Muscle of leg (tissue), 11 donors: Measurements from ENCODE around the gene ICE2. TPM values are rescaled to one million over a fixed set of nuclear protein-coding genes. Genes with fewer than 3 reads are reported as not detected.
"Not testable (repeated sequence)": the region's sequence is repeated elsewhere in the genome, so short reads cannot be mapped to it uniquely, and the experiment has no call there.

ENCODE experiments used
- DNase-seq: peaks from one replicate; pipeline ENCODE4 v3.0.0; 2013
- H3K27ac ChIP-seq: one replicate; pipeline ENCODE4 v1.5.1; 2013; ENCODE audit warnings: mild to moderate bottlenecking, low read length, control low read depth
- H3K27me3 ChIP-seq: one replicate; pipeline ENCODE4 v1.6.1; 2013; ENCODE audit warnings: low read length; ENCODE audit not compliant: control insufficient read depth, insufficient read depth
- H3K36me3 ChIP-seq: one replicate; pipeline ENCODE4 v1.6.1; 2013; ENCODE audit warnings: low read length; ENCODE audit not compliant: control insufficient read depth, insufficient read depth
- H3K4me1 ChIP-seq: one replicate; pipeline ENCODE4 v1.6.1; 2013; ENCODE audit warnings: low read length; ENCODE audit not compliant: control insufficient read depth, insufficient read depth
- H3K4me3 ChIP-seq: one replicate; pipeline ENCODE4 v1.5.1; 2013; ENCODE audit warnings: low read length, control low read depth
- H3K9me3 ChIP-seq: replicated peaks from 2 replicates; pipeline ENCODE4 v1.6.1; 2013; ENCODE audit warnings: low read depth, low read length; ENCODE audit not compliant: control insufficient read depth
- WGBS: methylation state at CpG from one replicate; pipeline ENCODE4 v1.1.5; 2013; ENCODE audit warnings: missing lambda C conversion rate; ENCODE audit not compliant: insufficient coverage; 5-methylcytosine and 5-hydroxymethylcytosine counted together
- polyA plus RNA-seq, 8 donors: library from polyadenylated mRNA; unstranded; fragments of 120-200 nt; gene quantifications; one replicate each; pipeline versions ENCODE4 v1.2.1 to v1.2.3, GENCODE V29; 2013; ENCODE audit warnings: inconsistent platforms in 1 of 8, low replicate concordance in 1 of 8; ENCODE audit not compliant: insufficient read length in 8 of 8, insufficient read depth in 1 of 8
- total RNA-seq: library from RNA; stranded (reverse); fragments of 120-200 nt; gene quantifications from one replicate; pipeline ENCODE4 v1.2.4, GENCODE V29; 2013

Gene ICE2
- total and polyA plus RNA-seq, 9 donors, result 29.3 to 40.3 (median 30.1) TPM

GRCh38 chr15:60413231-60413824 lies 65.6 kb downstream of the ICE2 start:
- 22% methylated on average over 1 of the region's 9 CpGs for WGBS
- DNase-seq, result peak; percentile 73

GRCh38 chr15:60412807-60413206 lies 66.1 kb downstream of the ICE2 start:
- not testable (repeated sequence) for DNase-seq, H3K9me3 ChIP-seq, H3K4me3 ChIP-seq, H3K36me3 ChIP-seq, H3K27me3 ChIP-seq
- WGBS, result 83% methylated on average over 6 of the region's 21 CpGs
- H3K27ac ChIP-seq, result peak overlapping the region; percentile 78
- peaks cover 17% of the 10 kb centered on the region for H3K4me1 ChIP-seq

More at GRCh38 chr15:60413231-60413824, 65.6 kb downstream of the ICE2 start:
- peak overlapping the region; percentile 78 for H3K27ac ChIP-seq
- no peak overlapping the region for H3K4me3 ChIP-seq
- H3K9me3 ChIP-seq, result no peaks in the 10 kb centered on the region
- no peaks in the 10 kb centered on the region for H3K36me3 ChIP-seq
- no peaks in the 10 kb centered on the region for H3K27me3 ChIP-seq
- peaks cover 15% of the 10 kb centered on the region for H3K4me1 ChIP-seq

DNA sequence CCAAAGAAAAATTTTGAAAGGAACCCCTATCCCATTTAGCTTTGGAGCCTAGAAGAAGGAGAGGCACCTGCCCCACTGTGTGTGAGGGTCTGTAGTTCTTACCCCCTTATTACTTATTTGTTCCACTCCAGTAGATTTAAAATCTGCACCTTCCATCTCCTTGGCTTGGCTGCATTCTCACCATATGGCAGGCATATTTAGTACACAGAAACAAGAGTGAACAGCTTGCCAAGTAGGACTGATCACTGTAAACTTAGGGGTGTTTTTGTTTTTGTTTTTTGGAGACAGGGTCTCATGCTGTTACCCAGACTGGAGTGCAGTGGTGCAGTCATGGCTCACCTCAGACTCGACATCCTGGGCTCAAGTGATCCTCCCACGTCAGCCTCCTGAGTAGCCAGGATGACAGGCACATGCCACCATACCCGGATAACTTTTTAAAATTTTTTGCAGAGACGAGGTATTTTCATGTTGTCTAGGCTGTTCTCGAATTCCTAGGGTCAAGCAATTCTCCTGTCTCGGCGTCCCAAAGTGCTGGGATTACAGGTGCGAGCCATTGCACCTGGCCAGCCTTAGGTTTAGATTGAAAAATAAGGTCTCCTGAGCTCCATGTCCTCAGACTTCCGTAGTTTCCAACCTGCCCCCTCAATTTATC lies 67.0 kb downstream of the ICE2 start:
- Histone ChIP-seq H3K4me3 (no peak overlapping the region), H3K4me1 (peaks cover 18% of the 10 kb centered on the region), H3K27ac (no peak overlapping the region), H3K27me3 (no peaks in the 10 kb centered on the region), H3K36me3 (no peaks in the 10 kb centered on the region), H3K9me3 (no peaks in the 10 kb centered on the region)
- WGBS, result 51% methylated on average over 6 of the region's 9 CpGs
- DNase-seq, result peak; percentile 63

- H3K27ac ChIP-seq, DNase-seq, H3K9me3 ChIP-seq, H3K4me3 ChIP-seq, H3K27me3 ChIP-seq, H3K36me3 ChIP-seq: not testable (repeated sequence)
- peaks cover 22% of the 10 kb centered on the region for H3K4me1 ChIP-seq
- no CpG with 5 or more reads among the region's 9 CpGs for WGBS
Observed at GRCh38 chr15:60410350-60410749, 68.6 kb downstream of the ICE2 start.

DNA sequence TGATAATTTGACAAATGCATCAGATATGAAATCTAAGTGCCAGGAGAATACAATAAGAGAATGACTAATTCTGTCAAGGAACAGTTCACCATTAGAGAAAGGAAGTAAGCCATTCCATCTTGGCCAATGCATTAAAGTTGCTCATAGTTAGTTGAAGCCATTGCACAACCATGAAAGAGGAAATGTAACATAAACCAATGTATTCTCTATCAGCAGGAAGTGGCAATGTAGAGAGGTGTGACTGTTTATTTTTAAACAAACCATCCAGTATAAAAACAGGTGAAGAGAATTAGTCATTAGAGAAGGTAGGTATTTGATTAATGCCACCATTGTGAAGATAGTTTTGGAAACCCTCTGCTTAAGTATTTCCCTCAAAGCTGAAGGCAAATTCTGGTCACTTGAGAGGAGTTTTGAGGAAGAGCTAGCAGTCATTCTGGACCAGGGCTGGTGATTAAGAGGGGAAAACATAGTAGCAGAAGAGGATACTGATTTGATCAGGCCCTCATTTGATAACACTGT lies 70.4 kb downstream of the ICE2 start:
- no peak overlapping the region for H3K27ac ChIP-seq
- no peaks in the 10 kb centered on the region for H3K9me3 ChIP-seq
- peaks cover 18% of the 10 kb centered on the region for H3K4me1 ChIP-seq
- no peaks in the 10 kb centered on the region for H3K27me3 ChIP-seq
- peak; percentile 54 for DNase-seq
- H3K4me3 ChIP-seq, result no peak overlapping the region
- H3K36me3 ChIP-seq, result no peaks in the 10 kb centered on the region

DNA sequence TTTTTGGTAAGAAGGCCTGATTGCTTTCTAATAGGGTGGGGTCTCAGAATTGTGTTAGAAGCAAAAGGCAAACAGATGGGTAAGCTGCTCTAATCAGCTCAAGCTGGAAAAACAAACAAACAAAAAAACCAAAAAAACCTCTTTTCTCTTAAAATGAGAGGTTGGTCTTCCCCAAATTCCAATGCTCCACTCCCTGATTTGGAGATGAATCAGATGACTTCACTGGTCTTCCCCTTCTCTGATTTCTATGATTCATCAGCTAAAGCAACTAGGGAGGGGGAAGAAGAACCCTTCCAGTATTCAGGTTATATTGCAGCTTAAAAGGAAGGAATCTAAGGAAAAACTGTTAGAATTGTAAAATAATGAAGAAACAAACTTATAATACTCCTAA lies 71.5 kb downstream of the ICE2 start:
- H3K27me3 ChIP-seq, result no peaks in the 10 kb centered on the region
- peaks cover 9% of the 10 kb centered on the region for H3K4me1 ChIP-seq
- DNase-seq, result peak; percentile 91
- no peak overlapping the region for H3K4me3 ChIP-seq
- peak overlapping the region; percentile 83 for H3K27ac ChIP-seq
- no peaks in the 10 kb centered on the region for H3K9me3 ChIP-seq
- H3K36me3 ChIP-seq, result no peaks in the 10 kb centered on the region

DNA sequence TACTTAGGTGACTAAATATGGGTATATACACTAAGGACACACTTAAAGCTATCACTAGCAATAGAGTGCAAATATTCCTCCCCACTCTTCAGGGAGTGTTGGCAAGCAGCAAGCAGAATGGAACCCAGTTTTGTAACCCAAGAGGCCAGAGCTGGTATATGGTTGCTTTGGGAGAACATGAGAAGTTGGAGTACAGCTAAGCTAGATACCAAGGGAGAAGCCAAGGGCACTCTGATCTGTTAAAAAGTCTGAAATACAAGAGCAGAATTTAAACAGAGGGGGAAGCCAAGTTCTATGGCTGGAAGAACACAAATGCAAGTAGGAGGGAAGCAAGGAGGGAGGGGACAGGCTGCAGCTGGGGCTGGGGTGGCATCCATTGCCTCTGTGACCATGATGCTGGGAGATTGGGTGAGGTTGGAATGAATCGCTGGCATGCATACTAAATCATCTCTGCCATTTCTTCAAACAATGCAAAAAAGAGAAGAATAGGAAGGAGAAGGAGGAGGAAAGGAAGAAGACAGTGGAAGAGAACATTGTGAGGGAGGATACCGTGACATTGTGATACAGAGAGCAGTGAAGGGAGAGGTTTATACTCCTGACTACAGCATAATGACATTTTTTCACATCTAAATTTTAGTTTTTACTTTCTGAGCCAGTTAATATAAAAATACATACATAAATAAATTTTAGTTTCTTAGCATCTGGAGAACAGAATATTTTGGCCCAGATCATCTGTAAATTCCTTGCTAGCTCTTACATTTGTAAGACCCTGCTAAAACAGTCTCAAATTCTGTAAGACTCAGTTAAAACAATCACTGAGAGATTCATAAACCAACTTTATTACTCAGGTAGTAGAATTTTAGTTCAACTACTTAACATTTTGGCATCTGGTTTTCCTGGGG lies 72.2 kb downstream of the ICE2 start:
- H3K27ac ChIP-seq, result peak overlapping the region; percentile 83
- WGBS, result no CpG with 5 or more reads among the region's 2 CpGs
- H3K36me3 ChIP-seq, result no peaks in the 10 kb centered on the region
- peaks cover 7% of the 10 kb centered on the region for H3K4me1 ChIP-seq
- H3K4me3 ChIP-seq, result no peak overlapping the region
- H3K27me3 ChIP-seq, result no peaks in the 10 kb centered on the region
- no peaks in the 10 kb centered on the region for H3K9me3 ChIP-seq
- peak; percentile 66 for DNase-seq

- no CpG with 5 or more reads among the region's 2 CpGs for WGBS
Observed at GRCh38 chr15:60405399-60405798, 73.5 kb downstream of the ICE2 start.

GRCh38 chr15:60404351-60404750 lies 74.6 kb downstream of the ICE2 start:
- 93% methylated on average over 11 of the region's 12 CpGs for WGBS
- H3K27ac ChIP-seq, H3K9me3 ChIP-seq, H3K27me3 ChIP-seq, H3K4me1 ChIP-seq, H3K4me3 ChIP-seq, H3K36me3 ChIP-seq, DNase-seq: not testable (repeated sequence)

More at GRCh38 chr15:60405399-60405798, 73.5 kb downstream of the ICE2 start:
- no peak overlapping the region for H3K4me3 ChIP-seq
- no peaks in the 10 kb centered on the region for H3K36me3 ChIP-seq
- H3K27ac ChIP-seq, result no peak overlapping the region
- no peak for DNase-seq
- no peaks in the 10 kb centered on the region for H3K27me3 ChIP-seq
- H3K9me3 ChIP-seq, result no peaks in the 10 kb centered on the region
- peaks cover 7% of the 10 kb centered on the region for H3K4me1 ChIP-seq

GRCh38 chr15:60400944-60401343 lies 78.0 kb downstream of the ICE2 start:
- peaks cover 19% of the 10 kb centered on the region for H3K4me1 ChIP-seq
- H3K36me3 ChIP-seq, result peaks cover 3% of the 10 kb centered on the region
- H3K27ac ChIP-seq, result no peak overlapping the region
- WGBS, result 47% methylated on average over 3 of the region's 3 CpGs
- no peaks in the 10 kb centered on the region for H3K27me3 ChIP-seq
- DNase-seq, result no peak
- no peak overlapping the region for H3K4me3 ChIP-seq
- H3K9me3 ChIP-seq, result no peaks in the 10 kb centered on the region
